Measurements from ENCODE around the gene TMEM176B.
A peak's percentile ranks its signal among the peaks of the same experiment; 100 is the strongest.
"Not testable (repeated sequence)": the region's sequence is repeated elsewhere in the genome, so short reads cannot be mapped to it uniquely, and the experiment has no call there.

The TMEM176B gene

GRCh38 chr7:150778014-150778737, 22.0 kb downstream of the TMEM176B start:
- Histone ChIP-seq H3K27me3 (no peaks in the 10 kb centered on the region), H3K4me3 (peak overlapping the region in 1 of 10 experiments; percentile 16; a peak in 1 of 20 replicates), H3K4me1 (peaks cover 0 to 60% (median 19%) of the 10 kb centered on the region in 10 experiments; a peak in 16 of 20 replicates), H3K9me3 (replicated peaks in 1 of 11) (peaks cover 13 to 20% (median 16%) of the 10 kb centered on the region in 11 experiments; a peak in 21 of 22 replicates), H3K36me3 (no peaks in the 10 kb centered on the region), H4K20me1 (no peaks in the 10 kb centered on the region), H3K9ac (peak overlapping the region in 1 of 11 experiments; percentile 8; a peak in 1 of 22 replicates), H3K27ac (no peak overlapping the region), H3K4me2 (peak overlapping the region in 3 of 11 experiments; percentile 50 to 70 (median 67); a peak in 5 of 22 replicates)
- TF ChIP-seq Cebpa-rat (IDR thresholded peaks at IDR 0.05): no peak

GRCh38 chr7:150774131-150774530, 26.0 kb downstream of the TMEM176B start:
- not testable (repeated sequence) for H3K27me3 ChIP-seq, H3K4me2 ChIP-seq, H3K27ac ChIP-seq, H3K36me3 ChIP-seq, H3K4me3 ChIP-seq, H4K20me1 ChIP-seq, H3K9ac ChIP-seq
- Histone ChIP-seq H3K9me3 (replicated peaks in 1 of 11) (peaks cover 16 to 30% (median 19%) of the 10 kb centered on the region in 11 experiments; a peak in 21 of 22 replicates), H3K4me1 (peaks cover 0 to 23% (median 0%) of the 10 kb centered on the region in 10 experiments; a peak in 4 of 20 replicates)

- Histone ChIP-seq H3K9ac (no peak overlapping the region), H3K4me3 (no peak overlapping the region), H3K9me3 (replicated peaks in 1 of 11) (peaks cover 13 to 26% (median 18%) of the 10 kb centered on the region in 11 experiments; a peak in 21 of 22 replicates), H3K27me3 (no peaks in the 10 kb centered on the region), H4K20me1 (no peaks in the 10 kb centered on the region), H3K4me1 (no peaks in the 10 kb centered on the region), H3K4me2 (no peak overlapping the region), H3K27ac (no peak overlapping the region), H3K36me3 (peaks cover 0 to 5% (median 0%) of the 10 kb centered on the region in 11 experiments; a peak in 1 of 22 replicates)
- no peak for TF ChIP-seq Cebpa-rat (IDR thresholded peaks at IDR 0.05)
Measured at GRCh38 chr7:150769768-150770167, 30.4 kb downstream of the TMEM176B start.

GRCh38 chr7:150766334-150766709, 33.8 kb downstream of the TMEM176B start:
- TF ChIP-seq Cebpa-rat (IDR thresholded peaks at IDR 0.05): no peak
- Histone ChIP-seq H3K4me1 (no peaks in the 10 kb centered on the region), H3K9me3 (replicated peaks in 1 of 11) (peaks cover 0 to 5% (median 4%) of the 10 kb centered on the region in 11 experiments; a peak in 15 of 22 replicates), H3K4me2 (no peak overlapping the region), H3K27me3 (no peaks in the 10 kb centered on the region), H3K36me3 (peaks cover 0 to 5% (median 0%) of the 10 kb centered on the region in 11 experiments; a peak in 1 of 22 replicates), H3K4me3 (no peak overlapping the region), H4K20me1 (no peaks in the 10 kb centered on the region), H3K9ac (no peak overlapping the region), H3K27ac (no peak overlapping the region)

GRCh38 chr7:150759479-150759878, 40.7 kb downstream of the TMEM176B start:
- H3K27ac ChIP-seq: no peak overlapping the region
- TF ChIP-seq Cebpa-rat (IDR thresholded peaks at IDR 0.05): no peak
- H3K27me3 ChIP-seq: no peaks in the 10 kb centered on the region
- H3K9me3 ChIP-seq (replicated peaks in 1 of 11): peaks cover 0 to 10% (median 7%) of the 10 kb centered on the region in 11 experiments; a peak in 15 of 22 replicates
- H3K36me3 ChIP-seq: no peaks in the 10 kb centered on the region
- H3K4me3 ChIP-seq: no peak overlapping the region
- H3K4me1 ChIP-seq: peaks cover 18 to 23% (median 22%) of the 10 kb centered on the region in 10 experiments
- H3K9ac ChIP-seq: no peak overlapping the region
- H4K20me1 ChIP-seq: no peaks in the 10 kb centered on the region
- no peak overlapping the region for H3K4me2 ChIP-seq

GRCh38 chr7:150756858-150757257, 43.3 kb downstream of the TMEM176B start:
- no peaks in the 10 kb centered on the region for H3K27me3 ChIP-seq
- no peaks in the 10 kb centered on the region for H3K36me3 ChIP-seq
- peaks cover 22 to 44% (median 36%) of the 10 kb centered on the region in 10 experiments for H3K4me1 ChIP-seq
- H3K4me3 ChIP-seq: no peak overlapping the region
- TF ChIP-seq Cebpa-rat (IDR thresholded peaks at IDR 0.05): no peak
- no peaks in the 10 kb centered on the region for H4K20me1 ChIP-seq
- H3K4me2 ChIP-seq: peak overlapping the region in 5 of 11 experiments; percentile 76 to 83 (median 79); a peak in 7 of 22 replicates
- peaks cover 0 to 10% (median 7%) of the 10 kb centered on the region in 11 experiments; a peak in 15 of 22 replicates for H3K9me3 ChIP-seq (replicated peaks in 1 of 11)
- no peak overlapping the region for H3K27ac ChIP-seq
- no peak overlapping the region for H3K9ac ChIP-seq

- TF ChIP-seq Cebpa-rat (IDR thresholded peaks at IDR 0.05): no peak
Measured at GRCh38 chr7:150756166-150756565, 44.0 kb downstream of the TMEM176B start.

GRCh38 chr7:150755473-150756099, 44.6 kb downstream of the TMEM176B start:
- no peaks in the 10 kb centered on the region; a peak in 1 of 22 replicates for H3K9me3 ChIP-seq (replicated peaks in 1 of 11)
- H4K20me1 ChIP-seq: no peaks in the 10 kb centered on the region
- no peaks in the 10 kb centered on the region for H3K36me3 ChIP-seq
- peak overlapping the region in 6 of 11 experiments; percentile 2 to 54 (median 41); a peak in 7 of 22 replicates for H3K9ac ChIP-seq
- H3K4me1 ChIP-seq: peaks cover 22 to 44% (median 36%) of the 10 kb centered on the region in 10 experiments
- H3K27ac ChIP-seq: peak overlapping the region in 8 of 11 experiments; percentile 29 to 68 (median 48); a peak in 16 of 22 replicates
- H3K27me3 ChIP-seq: no peaks in the 10 kb centered on the region
- H3K4me3 ChIP-seq: peak overlapping the region in 1 of 10 experiments; percentile 14; a peak in 1 of 20 replicates
- H3K4me2 ChIP-seq: peak overlapping the region; percentile 65 to 88 (median 79)
- TF ChIP-seq Cebpa-rat (IDR thresholded peaks at IDR 0.05): no peak

More at GRCh38 chr7:150756166-150756565, 44.0 kb downstream of the TMEM176B start:
- Histone ChIP-seq H3K4me2 (peak overlapping the region; percentile 65 to 88 (median 79)), H3K36me3 (no peaks in the 10 kb centered on the region), H4K20me1 (no peaks in the 10 kb centered on the region), H3K27ac (peak overlapping the region in 8 of 11 experiments; percentile 29 to 68 (median 48); a peak in 16 of 22 replicates), H3K4me1 (peaks cover 22 to 44% (median 36%) of the 10 kb centered on the region in 10 experiments), H3K4me3 (peak overlapping the region in 1 of 10 experiments; percentile 14; a peak in 1 of 20 replicates), H3K27me3 (no peaks in the 10 kb centered on the region), H3K9ac (peak overlapping the region in 4 of 11 experiments; percentile 2 to 46 (median 28); a peak in 3 of 22 replicates), H3K9me3 (replicated peaks in 1 of 11) (peaks cover 0 to 4% (median 1%) of the 10 kb centered on the region in 11 experiments; a peak in 13 of 22 replicates)

- H3K4me3 ChIP-seq: no peak overlapping the region
- no peaks in the 10 kb centered on the region for H3K36me3 ChIP-seq
- peaks cover 22 to 44% (median 36%) of the 10 kb centered on the region in 10 experiments for H3K4me1 ChIP-seq
- H3K27me3 ChIP-seq: no peaks in the 10 kb centered on the region
- peak overlapping the region in 3 of 11 experiments; percentile 37 to 54 (median 45); a peak in 5 of 22 replicates for H3K9ac ChIP-seq
- H3K27ac ChIP-seq: peak overlapping the region in 3 of 11 experiments; percentile 53 to 63 (median 60); a peak in 5 of 22 replicates
- no peak for TF ChIP-seq Cebpa-rat (IDR thresholded peaks at IDR 0.05)
- H3K4me2 ChIP-seq: peak overlapping the region; percentile 65 to 88 (median 79)
- H3K9me3 ChIP-seq (replicated peaks in 1 of 11): no peaks in the 10 kb centered on the region
- H4K20me1 ChIP-seq: no peaks in the 10 kb centered on the region
Measured at GRCh38 chr7:150754951-150755350, 45.2 kb downstream of the TMEM176B start.
